HFFc6 (cell line): Measurements from ENCODE around the gene WNK2. TPM values are rescaled to one million over a fixed set of nuclear protein-coding genes. Genes with fewer than 3 reads are reported as not detected.

Experiments
- DNase-seq: peaks from one replicate; pipeline ENCODE4 v3.0.0-alpha.2; 2018
- H3K27ac Mint-ChIP-seq: 2 replicates; pipeline ENCODE4 v1.8.0; 2020; ENCODE audit warnings: mild to moderate bottlenecking, mixed read lengths
- H3K27me3 Mint-ChIP-seq: 2 replicates; pipeline ENCODE4 v1.8.0; 2021; ENCODE audit warnings: mild to moderate bottlenecking, moderate library complexity, mixed read lengths; ENCODE audit not compliant: insufficient read depth
- H3K36me3 Mint-ChIP-seq: 2 replicates; pipeline ENCODE4 v1.8.0; 2021; ENCODE audit warnings: low read depth, mixed read lengths
- H3K4me1 Mint-ChIP-seq: 2 replicates; pipeline ENCODE4 v1.8.0; 2020; ENCODE audit warnings: low read depth, mixed read lengths
- H3K4me3 Mint-ChIP-seq: 2 replicates; pipeline ENCODE4 v1.8.0; 2020; ENCODE audit warnings: mild to moderate bottlenecking, moderate library complexity, mixed read lengths
- H3K9me3 Mint-ChIP-seq: 2 replicates; pipeline ENCODE4 v1.8.0; 2020; ENCODE audit warnings: mild to moderate bottlenecking, mixed read lengths
- CTCF ChIP-seq: fragments of 200-600 bp; sonication (generic); IDR thresholded peaks from 2 replicates; pipeline ENCODE4 v1.5.0; 2021; ENCODE audit warnings: antibody characterized with exemption, mild to moderate bottlenecking
- total RNA-seq, 6 experiments: library from RNA; stranded (reverse); fragmentation: NEBNext Ultra II Directional; extraction: Animal tissue kit (Norgen Biotek cat#: 25700); gene quantifications; 2 replicates in 1 of 6; 3 replicates in 5 of 6; pipeline ENCODE4 v1.2.3, GENCODE V29; 2021

Gene WNK2
- total RNA-seq, 6 experiments from 2014 or later, result not detected

GRCh38 chr9:93306081-93306480 lies 122.1 kb downstream of the WNK2 start:
- no peaks in the 10 kb centered on the region for H3K4me1 Mint-ChIP-seq
- no peak for TF ChIP-seq CTCF
- no peaks in the 10 kb centered on the region for H3K9me3 Mint-ChIP-seq
- no peak overlapping the region for H3K27ac Mint-ChIP-seq
- peaks cover 12% of the 10 kb centered on the region for H3K27me3 Mint-ChIP-seq
- H3K36me3 Mint-ChIP-seq, result no peaks in the 10 kb centered on the region
- no peak overlapping the region for H3K4me3 Mint-ChIP-seq
- DNase-seq, result no peak

- Mint-ChIP-seq H3K36me3 (no peaks in the 10 kb centered on the region), H3K4me1 (no peaks in the 10 kb centered on the region), H3K4me3 (no peak overlapping the region), H3K27me3 (peaks cover 13% of the 10 kb centered on the region), H3K27ac (no peak overlapping the region), H3K9me3 (no peaks in the 10 kb centered on the region)
- TF ChIP-seq CTCF, result no peak
- no peak for DNase-seq
Observed at GRCh38 chr9:93306579-93307091, 122.7 kb downstream of the WNK2 start.

GRCh38 chr9:93307468-93308157 lies 123.7 kb downstream of the WNK2 start:
- Mint-ChIP-seq H3K4me1 (peaks cover 2% of the 10 kb centered on the region), H3K4me3 (no peak overlapping the region), H3K36me3 (no peaks in the 10 kb centered on the region), H3K9me3 (no peaks in the 10 kb centered on the region), H3K27ac (no peak overlapping the region), H3K27me3 (peaks cover 13% of the 10 kb centered on the region)
- no peak for TF ChIP-seq CTCF
- DNase-seq, result no peak

GRCh38 chr9:93308158-93308602 lies 124.2 kb downstream of the WNK2 start:
- Mint-ChIP-seq H3K9me3 (no peaks in the 10 kb centered on the region), H3K36me3 (no peaks in the 10 kb centered on the region), H3K4me3 (no peak overlapping the region), H3K27me3 (peaks cover 15% of the 10 kb centered on the region), H3K4me1 (peaks cover 7% of the 10 kb centered on the region), H3K27ac (no peak overlapping the region)
- no peak for TF ChIP-seq CTCF
- no peak for DNase-seq

GRCh38 chr9:93308676-93309075 lies 124.7 kb downstream of the WNK2 start:
- Mint-ChIP-seq H3K27ac (no peak overlapping the region), H3K36me3 (no peaks in the 10 kb centered on the region), H3K4me1 (peaks cover 10% of the 10 kb centered on the region), H3K9me3 (no peaks in the 10 kb centered on the region), H3K4me3 (no peak overlapping the region), H3K27me3 (peaks cover 15% of the 10 kb centered on the region)
- no peak for DNase-seq
- no peak for TF ChIP-seq CTCF
